HG03175 (cell line): ENCODE results near the gene B4GALT6.
"Not testable (repeated sequence)": the region's sequence is repeated elsewhere in the genome, so short reads cannot be mapped to it uniquely, and the experiment has no call there.

ENCODE experiments used
- ATAC-seq: cut with Tn5 transposase; IDR thresholded peaks from one replicate; pipeline ENCODE4 v1.9.1; 2021; ENCODE audit warnings: mild to moderate bottlenecking, moderate library complexity; ENCODE audit not compliant: unreplicated experiment

B4GALT6 gene

GRCh38 chr18:31684279-31685096 lies at the start of gene B4GALT6:
Gene B4GALT6 (minus strand): TSS chr18:31684581. CDS start chr18:31684426, 155 bp downstream.
- ATAC-seq: peak; percentile 34

DNA sequence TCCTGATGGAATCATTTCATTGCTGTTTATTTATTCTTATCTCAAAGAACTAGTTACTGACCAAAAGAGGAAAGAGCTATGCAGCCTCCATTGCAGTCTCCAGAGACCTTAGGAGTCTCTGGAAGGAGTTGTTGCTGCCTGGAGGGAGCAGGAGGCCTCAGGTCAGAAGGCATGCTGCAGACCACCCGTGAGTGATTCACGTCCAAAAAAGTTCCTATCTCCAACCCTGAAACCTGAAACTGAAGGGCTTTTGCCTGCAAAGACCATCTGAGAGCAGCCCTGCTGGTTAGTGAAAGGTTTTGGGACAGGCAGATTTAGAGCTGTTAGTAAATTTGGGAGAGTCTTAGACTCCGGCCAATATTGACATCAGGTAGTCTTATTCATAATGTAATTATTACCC lies 47.2 kb upstream of the B4GALT6 start:
- no peak for ATAC-seq

GRCh38 chr18:31729196-31729595 lies 44.8 kb upstream of the B4GALT6 start:
- ATAC-seq: not testable (repeated sequence)

DNA sequence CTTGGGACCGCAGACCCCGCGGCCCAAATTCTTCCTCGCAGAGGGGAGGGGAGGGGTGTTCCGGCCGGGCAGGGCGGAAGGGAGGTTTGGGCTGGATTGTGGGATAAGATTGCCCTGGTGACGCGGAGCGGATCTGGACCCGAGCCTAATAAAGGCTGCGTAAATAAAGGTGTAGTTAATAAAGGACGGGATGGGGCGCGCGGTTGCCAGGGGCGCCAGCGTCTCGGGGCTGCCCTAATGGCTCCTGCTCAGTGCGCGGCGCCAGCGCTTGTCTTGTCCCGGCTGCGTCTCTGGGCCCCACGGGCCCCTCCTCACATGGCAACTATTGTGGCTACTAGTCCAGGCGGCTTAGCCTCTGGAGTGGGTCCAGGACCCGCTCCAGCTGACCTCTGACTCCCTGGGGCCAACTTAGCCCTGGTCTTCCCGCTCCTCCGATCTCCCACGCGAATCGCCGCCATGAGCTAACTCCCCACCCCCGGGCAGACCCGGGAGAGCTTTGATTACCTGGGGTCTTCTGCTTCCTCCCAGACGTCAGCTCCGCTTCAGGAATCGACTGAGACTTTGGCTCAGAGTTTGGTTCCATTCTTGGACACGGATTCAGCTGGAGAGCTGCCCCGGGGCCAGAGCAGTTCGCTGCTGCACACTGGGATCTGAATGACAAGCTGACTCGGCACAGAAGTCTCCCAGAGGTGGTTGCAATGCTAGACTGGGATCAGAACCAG lies 39.8 kb upstream of the B4GALT6 start:
- no peak for ATAC-seq

- no peak for ATAC-seq
Observed at GRCh38 chr18:31723639-31723989, 39.2 kb upstream of the B4GALT6 start.

GRCh38 chr18:31722369-31722957 lies 38.1 kb upstream of the B4GALT6 start:
- ATAC-seq: peak; percentile 94

GRCh38 chr18:31721601-31722000 lies 37.2 kb upstream of the B4GALT6 start:
- no peak for ATAC-seq

DNA sequence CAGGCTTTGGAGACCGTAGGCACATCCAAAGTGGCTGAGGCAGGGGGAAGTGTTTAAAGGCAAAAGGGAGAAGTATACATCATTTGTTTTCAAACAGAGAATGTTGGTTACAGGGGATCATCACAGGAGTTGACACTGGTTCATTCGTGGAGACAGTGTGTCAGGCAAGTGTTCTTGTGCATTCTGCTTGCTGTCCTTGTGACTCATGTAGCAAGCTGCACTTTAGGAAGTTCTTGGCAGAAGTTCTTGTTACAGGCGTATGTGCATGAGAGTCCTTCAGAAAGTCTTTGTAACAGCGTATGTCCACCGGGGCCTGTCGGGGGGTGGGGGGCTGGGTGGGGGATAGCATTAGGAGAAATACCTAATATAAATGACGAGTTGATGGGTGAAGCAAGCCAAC lies 36.5 kb upstream of the B4GALT6 start:
- no peak for ATAC-seq

- no peak for ATAC-seq
Observed at GRCh38 chr18:31719363-31720006, 35.1 kb upstream of the B4GALT6 start.

GRCh38 chr18:31718386-31718785 lies 34.0 kb upstream of the B4GALT6 start:
- ATAC-seq: no peak

GRCh38 chr18:31716362-31716761 lies 32.0 kb upstream of the B4GALT6 start:
- no peak for ATAC-seq

DNA sequence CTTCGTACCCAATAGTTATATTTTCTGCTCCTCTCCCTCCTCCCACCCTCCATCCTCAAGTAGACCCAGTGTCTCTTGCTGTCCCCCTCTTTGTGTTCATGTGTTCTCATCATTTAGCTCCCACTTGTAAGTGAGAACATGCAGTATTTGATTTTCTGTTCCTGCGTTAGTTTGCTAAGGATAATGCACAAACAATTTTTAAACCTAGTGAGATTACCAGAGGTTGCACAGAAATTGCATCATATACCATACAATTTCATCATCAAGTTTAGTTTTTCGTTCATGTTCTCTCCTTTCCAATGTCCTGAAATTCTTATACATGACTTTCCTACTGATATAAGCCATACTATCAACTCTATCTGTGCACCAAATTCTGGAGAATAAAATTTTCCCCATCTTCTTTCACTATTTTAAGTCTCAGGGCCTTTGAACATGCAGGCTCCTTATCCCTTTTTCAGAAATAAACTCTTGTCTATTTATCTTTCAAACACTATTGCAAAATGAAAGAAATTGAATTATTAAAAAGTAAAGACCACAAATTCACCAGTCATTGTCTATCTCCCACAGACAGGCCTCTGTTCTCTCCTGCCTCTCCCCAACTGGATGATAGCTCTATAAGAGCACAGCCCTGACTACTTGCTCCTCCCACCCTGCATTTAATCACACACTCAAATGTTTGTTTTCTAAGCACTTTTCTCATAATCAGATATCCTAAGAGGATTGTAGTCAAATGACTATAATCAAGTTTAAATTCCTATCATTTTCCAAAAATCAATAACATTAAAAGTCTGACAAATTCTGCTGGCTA lies 27.2 kb upstream of the B4GALT6 start:
- ATAC-seq: no peak

GRCh38 chr18:31710826-31711225 lies 26.4 kb upstream of the B4GALT6 start:
- ATAC-seq: no peak

DNA sequence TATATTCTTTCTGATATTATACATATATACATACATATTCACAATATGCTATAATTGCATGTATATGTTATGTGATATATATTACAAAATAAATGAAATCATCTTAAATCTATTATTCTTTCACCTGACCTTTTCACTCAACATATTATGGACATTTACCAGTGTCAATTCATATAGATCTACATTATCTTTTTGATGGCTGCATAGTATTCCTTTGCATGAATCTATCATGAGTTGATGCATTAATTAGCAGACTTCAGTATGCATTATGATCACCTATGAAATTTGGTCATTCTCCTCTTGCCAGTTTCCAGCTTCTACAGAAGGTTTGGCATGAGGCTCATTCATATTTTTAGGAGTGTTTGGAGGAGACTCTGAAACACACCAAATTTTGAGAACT lies 23.4 kb upstream of the B4GALT6 start:
- ATAC-seq: no peak

GRCh38 chr18:31702449-31702848 lies 18.1 kb upstream of the B4GALT6 start:
- no peak for ATAC-seq

DNA sequence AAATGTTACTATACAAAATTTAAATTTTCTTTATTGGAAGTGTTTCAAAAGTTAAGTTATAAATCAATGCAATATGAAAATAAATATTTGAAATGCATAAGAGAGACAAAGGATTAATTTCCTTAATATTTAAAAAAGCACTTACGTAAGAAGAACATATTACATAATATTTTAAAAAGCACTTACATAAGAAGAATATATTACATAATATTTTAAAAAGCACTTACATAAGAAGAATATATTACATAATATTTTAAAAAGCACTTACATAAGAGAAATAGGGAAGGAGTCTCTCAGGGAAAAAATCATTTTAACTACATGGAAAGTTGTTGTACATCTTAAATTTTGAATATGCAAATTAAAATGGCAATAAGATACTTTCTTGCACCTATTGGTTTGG lies 17.4 kb upstream of the B4GALT6 start:
- ATAC-seq: no peak

GRCh38 chr18:31700990-31701389 lies 16.6 kb upstream of the B4GALT6 start:
- ATAC-seq: no peak

DNA sequence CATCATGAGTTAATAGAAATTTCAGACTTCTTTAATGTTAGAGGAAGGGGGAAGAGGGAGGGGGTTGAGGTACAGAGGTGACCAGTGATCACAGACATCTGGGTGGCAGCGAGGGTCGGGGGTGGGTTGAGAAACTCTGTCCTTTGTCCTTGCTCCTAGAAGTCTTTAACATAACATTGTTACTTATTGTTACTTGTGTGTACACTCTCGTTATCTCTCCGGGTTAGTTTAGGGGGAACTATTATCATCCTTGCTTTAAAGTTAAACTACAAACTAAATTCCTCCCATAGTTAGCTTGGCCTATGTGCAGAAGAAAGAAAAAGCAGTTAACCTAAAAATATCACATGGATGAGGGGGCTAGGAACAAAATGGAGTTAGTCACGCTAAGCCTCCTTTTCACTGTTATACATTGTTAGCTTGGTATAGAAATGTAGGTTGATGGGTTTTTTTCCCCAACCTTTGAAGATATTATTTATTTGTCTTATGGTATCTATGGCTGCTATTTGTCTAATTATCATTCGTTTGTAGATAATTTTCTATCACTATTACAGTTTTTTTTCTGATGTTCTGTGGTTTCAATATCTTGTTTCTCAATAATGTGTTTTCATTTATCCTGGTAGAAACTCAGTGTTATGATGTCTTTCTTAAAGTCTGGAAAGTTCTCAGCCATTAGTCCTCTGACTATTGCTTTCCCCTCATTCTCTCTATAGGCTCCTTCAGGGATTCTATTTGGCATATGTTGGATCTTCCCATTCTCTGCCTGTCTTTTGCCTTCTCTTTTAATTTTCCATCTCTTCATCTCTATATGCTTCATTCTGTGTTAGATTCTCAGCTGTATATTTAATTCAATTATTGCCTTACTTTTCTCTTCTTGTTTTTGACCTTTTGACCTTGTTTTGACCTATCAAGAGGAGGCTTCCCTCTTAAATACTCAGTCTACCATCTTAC lies 13.2 kb upstream of the B4GALT6 start:
- no peak for ATAC-seq

GRCh38 chr18:31695989-31696388 lies 11.6 kb upstream of the B4GALT6 start:
- no peak for ATAC-seq

GRCh38 chr18:31694297-31694696 lies 9.9 kb upstream of the B4GALT6 start:
- ATAC-seq: no peak
